Upper lobe of left lung (tissue), 4 donors: ENCODE data around the gene SLFN14.

Source experiments
- CTCF ChIP-seq, 6 experiments: fragments of 450-650 bp in 4 of 6; fragments of 200-600 bp in 2 of 6; sonication (generic) in 2 of 6; IDR thresholded peaks; one replicate each; pipeline ENCODE4 v1.5.1; 2016 to 2019; ENCODE audit warnings: antibody characterized with exemption in 6 of 6
- POLR2A ChIP-seq, 4 donors: fragments of 450-650 bp; IDR thresholded peaks; one replicate each; pipeline ENCODE4 v1.5.1; 2016 to 2017; ENCODE audit warnings: antibody characterized with exemption in 4 of 4, mild to moderate bottlenecking in 2 of 4
- POLR2AphosphoS5 ChIP-seq, 2 donors: sonication (generic); formaldehyde crosslinking; IDR thresholded peaks; one replicate each; pipeline ENCODE4 v1.5.1; 2017; ENCODE audit warnings: antibody characterized with exemption in 2 of 2

GRCh38 chr17:35521150-35521549 is 39.5 kb downstream of the SLFN14 start:
- TF ChIP-seq CTCF (IDR thresholded peaks at IDR 0.05) (no peak), POLR2A (IDR thresholded peaks at IDR 0.05) (no peak), POLR2AphosphoS5 (IDR thresholded peaks at IDR 0.05) (no peak)
